Breast epithelium (tissue), 4 donors: ENCODE data around the gene USP32. TPM values are rescaled to one million over a fixed set of nuclear protein-coding genes. Genes with fewer than 3 reads are reported as not detected.

Experiments used
- DNase-seq, 2 donors: peaks; one replicate each; pipeline ENCODE4 v3.0.0-alpha.2; 2019; ENCODE audit warnings: low spot score in 2 of 2
- H3K27ac ChIP-seq, 2 donors: fragments of 200-600 bp; sonication (generic) in 1 of 2; one replicate each; pipeline ENCODE4 v1.5.1; 2016 to 2019; ENCODE audit warnings: mild to moderate bottlenecking in 1 of 2
- H3K27me3 ChIP-seq, 2 donors: fragments of 200-600 bp; sonication (generic) in 1 of 2; one replicate each; pipeline versions ENCODE4 v1.5.1 to v1.6.0; 2017 to 2019; ENCODE audit warnings: control low read depth in 1 of 2, mild to moderate bottlenecking in 1 of 2
- H3K36me3 ChIP-seq: fragments of 200-600 bp; one replicate; pipeline ENCODE4 v1.5.1; 2019
- H3K4me1 ChIP-seq, 2 donors: fragments of 200-600 bp; sonication (generic); one replicate each; pipeline ENCODE4 v1.5.1; 2016 to 2019; ENCODE audit warnings: control low read depth in 1 of 2
- H3K4me3 ChIP-seq, 3 donors: fragments of 200-600 bp; sonication (generic); 1 replicate in 2 of 3; 2 replicates in 1 of 3; pipeline ENCODE4 v1.5.1; 2016 to 2019; ENCODE audit warnings: mild to moderate bottlenecking in 3 of 3, moderate library complexity in 2 of 3
- H3K9me3 ChIP-seq, 2 donors: fragments of 200-600 bp; sonication (generic) in 1 of 2; one replicate each; pipeline ENCODE4 v1.5.1; 2016 to 2019; ENCODE audit warnings: control low read depth in 1 of 2
- POLR2A ChIP-seq: fragments of 450-650 bp; IDR thresholded peaks from one replicate; pipeline ENCODE4 v1.6.1; 2016; ENCODE audit warnings: antibody characterized with exemption, mild to moderate bottlenecking, moderate library complexity
- POLR2AphosphoS5 ChIP-seq, 3 donors: sonication (generic); formaldehyde crosslinking; IDR thresholded peaks; one replicate each; pipeline ENCODE4 v1.6.1; 2017; ENCODE audit warnings: antibody characterized with exemption in 3 of 3
- intact Hi-C: fragments of 100-400 bp; cut with DNase I; formaldehyde crosslinking; loops from one replicate; pipeline ENCODE4 v1.15.1; 2023; ENCODE audit warnings: low total_unique reads
- total RNA-seq, 3 donors: library from RNA; depleted of rRNA; stranded (reverse); fragments of >200 nt; gene quantifications; one replicate each; pipeline ENCODE4 v1.1.0, GENCODE V29; 2016
- TF ChIP-seq, protein P1 (sequence below), 3 donors: fragments of 450-650 bp; IDR thresholded peaks; one replicate each; pipeline ENCODE4 v1.5.1; 2016 to 2017; ENCODE audit warnings: antibody characterized with exemption in 3 of 3, mild to moderate bottlenecking in 3 of 3, moderate library complexity in 3 of 3

Gene USP32
- total RNA-seq, 3 donors from 2014 or later: 66.2 to 95.1 (median 69.1) TPM

GRCh38 chr17:60142872-60143499, 248.9 kb downstream of the USP32 start:
- H3K9me3 ChIP-seq: no peaks in the 10 kb centered on the region
- H3K36me3 ChIP-seq: no peaks in the 10 kb centered on the region
- TF ChIP-seq POLR2A (no peak), POLR2AphosphoS5 (IDR thresholded peaks at IDR 0.05) (no peak)
- TF ChIP-seq, protein P1, sequence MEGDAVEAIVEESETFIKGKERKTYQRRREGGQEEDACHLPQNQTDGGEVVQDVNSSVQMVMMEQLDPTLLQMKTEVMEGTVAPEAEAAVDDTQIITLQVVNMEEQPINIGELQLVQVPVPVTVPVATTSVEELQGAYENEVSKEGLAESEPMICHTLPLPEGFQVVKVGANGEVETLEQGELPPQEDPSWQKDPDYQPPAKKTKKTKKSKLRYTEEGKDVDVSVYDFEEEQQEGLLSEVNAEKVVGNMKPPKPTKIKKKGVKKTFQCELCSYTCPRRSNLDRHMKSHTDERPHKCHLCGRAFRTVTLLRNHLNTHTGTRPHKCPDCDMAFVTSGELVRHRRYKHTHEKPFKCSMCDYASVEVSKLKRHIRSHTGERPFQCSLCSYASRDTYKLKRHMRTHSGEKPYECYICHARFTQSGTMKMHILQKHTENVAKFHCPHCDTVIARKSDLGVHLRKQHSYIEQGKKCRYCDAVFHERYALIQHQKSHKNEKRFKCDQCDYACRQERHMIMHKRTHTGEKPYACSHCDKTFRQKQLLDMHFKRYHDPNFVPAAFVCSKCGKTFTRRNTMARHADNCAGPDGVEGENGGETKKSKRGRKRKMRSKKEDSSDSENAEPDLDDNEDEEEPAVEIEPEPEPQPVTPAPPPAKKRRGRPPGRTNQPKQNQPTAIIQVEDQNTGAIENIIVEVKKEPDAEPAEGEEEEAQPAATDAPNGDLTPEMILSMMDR (IDR thresholded peaks at IDR 0.05): peak; percentile 37 to 63 (median 49)
- H3K4me3 ChIP-seq: no peak overlapping the region
- no peak overlapping the region for H3K27ac ChIP-seq
- peak; percentile 44 to 78 for DNase-seq
- peaks cover 0 to 9% of the 10 kb centered on the region in 2 donors for H3K4me1 ChIP-seq
- peaks cover 17 to 62% of the 10 kb centered on the region in 2 donors for H3K27me3 ChIP-seq
- intact Hi-C loops: no loop called here

GRCh38 chr17:60141111-60142018, 250.6 kb downstream of the USP32 start:
- intact Hi-C loops: no loop called here
- Histone ChIP-seq H3K27me3 (peaks cover 17 to 49% of the 10 kb centered on the region in 2 donors), H3K9me3 (no peaks in the 10 kb centered on the region), H3K27ac (no peak overlapping the region), H3K36me3 (no peaks in the 10 kb centered on the region), H3K4me1 (peaks cover 0 to 9% of the 10 kb centered on the region in 2 donors), H3K4me3 (peak overlapping the region in 1 of 3 donors; percentile 29)
- no peak for DNase-seq
- TF ChIP-seq, protein P1 (IDR thresholded peaks at IDR 0.05): no peak

DNA sequence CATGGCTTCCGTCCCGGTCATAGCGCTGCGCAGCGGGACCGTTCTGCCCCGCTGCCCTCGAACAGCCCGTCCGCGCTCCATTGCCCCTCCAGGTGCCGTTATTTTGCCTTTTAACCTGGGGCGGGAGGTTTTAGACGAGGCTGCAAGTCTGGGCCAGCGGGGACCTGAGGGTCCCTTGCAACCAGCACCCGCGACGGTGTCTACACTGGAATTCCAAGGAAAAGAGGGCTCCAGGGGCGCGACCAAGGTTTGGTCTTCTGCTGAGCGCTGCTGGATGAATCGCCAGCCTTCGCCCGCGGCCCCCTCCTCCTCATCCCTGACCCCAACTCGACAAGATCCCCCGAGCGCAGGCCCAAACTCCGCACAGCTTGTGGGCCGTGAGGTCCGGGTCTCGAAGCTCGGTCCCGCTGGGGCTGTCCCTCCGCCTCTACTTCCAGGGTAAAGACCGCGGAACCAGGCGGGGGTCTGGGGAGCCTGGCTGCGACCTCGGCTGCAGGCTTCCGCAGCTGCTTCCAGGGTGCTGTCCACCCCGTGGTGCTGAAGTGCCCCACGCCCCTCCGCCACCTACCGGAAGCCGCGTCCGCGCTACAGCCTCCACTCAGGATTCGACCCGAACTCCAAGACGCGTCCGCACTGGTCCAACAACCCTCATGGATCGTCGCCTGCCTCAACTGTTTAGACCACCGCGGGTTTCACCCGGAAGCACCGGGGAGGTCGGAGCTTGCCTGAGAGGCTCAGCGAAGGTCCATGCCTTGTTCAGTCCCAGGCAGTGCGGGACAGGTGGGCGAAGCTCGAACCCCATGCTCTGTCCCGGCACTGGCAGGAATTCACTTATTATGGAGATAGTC, 252.3 kb downstream of the USP32 start:
- H3K27ac ChIP-seq: no peak overlapping the region
- H3K27me3 ChIP-seq: peaks cover 17 to 42% of the 10 kb centered on the region in 2 donors
- no peaks in the 10 kb centered on the region for H3K36me3 ChIP-seq
- peak overlapping the region in 2 of 3 donors; percentile 9 to 49 for H3K4me3 ChIP-seq
- intact Hi-C loops: no loop called here
- peak in 1 of 2 donors; percentile 78 for DNase-seq
- peaks cover 0 to 9% of the 10 kb centered on the region in 2 donors for H3K4me1 ChIP-seq
- no peaks in the 10 kb centered on the region for H3K9me3 ChIP-seq
- TF ChIP-seq, protein P1 (IDR thresholded peaks at IDR 0.05): peak in 2 of 3 donors; percentile 36 to 40
- TF ChIP-seq POLR2AphosphoS5 (IDR thresholded peaks at IDR 0.05): no peak

- TF ChIP-seq, protein P1 (IDR thresholded peaks at IDR 0.05): no peak
- no peak for TF ChIP-seq POLR2A
- TF ChIP-seq POLR2AphosphoS5 (IDR thresholded peaks at IDR 0.05): no peak
- H3K4me1 ChIP-seq: peaks cover 0 to 9% of the 10 kb centered on the region in 2 donors
- no peak for DNase-seq
- no peak overlapping the region for H3K27ac ChIP-seq
- intact Hi-C loops: no loop called here
- H3K4me3 ChIP-seq: peak overlapping the region in 2 of 3 donors; percentile 9 to 49
- H3K27me3 ChIP-seq: peaks cover 17 to 42% of the 10 kb centered on the region in 2 donors
- no peaks in the 10 kb centered on the region for H3K36me3 ChIP-seq
- H3K9me3 ChIP-seq: no peaks in the 10 kb centered on the region
Observed at GRCh38 chr17:60138769-60139437, 253.0 kb downstream of the USP32 start.
